AG08396 (cell line): ENCODE results near the gene ZNF655.

ENCODE experiments used
- DNase-seq: peaks from one replicate; pipeline ENCODE4 v3.0.0; 2012; ENCODE audit warnings: low spot score, mixed read lengths

The ZNF655 gene

DNA sequence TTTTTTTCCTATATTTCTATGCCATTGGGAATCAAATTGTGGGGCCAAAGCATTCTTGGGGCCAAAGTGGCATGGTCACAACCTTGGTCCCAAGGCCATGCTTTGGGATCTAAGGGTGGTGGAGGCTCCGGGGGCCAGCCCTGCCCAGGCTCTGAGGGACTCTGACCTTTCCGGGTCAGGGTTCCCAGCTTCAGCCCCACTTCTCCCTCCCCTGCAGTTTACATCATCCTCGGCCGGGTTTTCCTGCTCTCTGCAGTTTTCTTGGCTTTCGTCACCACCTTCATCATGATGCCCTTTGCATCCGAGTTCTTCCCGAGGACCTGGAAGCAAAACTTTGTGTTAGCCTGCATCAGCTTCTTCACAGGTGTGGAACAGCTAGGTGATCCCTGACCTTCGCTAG lies 48.1 kb downstream of the ZNF655 start:
- DNase-seq, result no peak

DNA sequence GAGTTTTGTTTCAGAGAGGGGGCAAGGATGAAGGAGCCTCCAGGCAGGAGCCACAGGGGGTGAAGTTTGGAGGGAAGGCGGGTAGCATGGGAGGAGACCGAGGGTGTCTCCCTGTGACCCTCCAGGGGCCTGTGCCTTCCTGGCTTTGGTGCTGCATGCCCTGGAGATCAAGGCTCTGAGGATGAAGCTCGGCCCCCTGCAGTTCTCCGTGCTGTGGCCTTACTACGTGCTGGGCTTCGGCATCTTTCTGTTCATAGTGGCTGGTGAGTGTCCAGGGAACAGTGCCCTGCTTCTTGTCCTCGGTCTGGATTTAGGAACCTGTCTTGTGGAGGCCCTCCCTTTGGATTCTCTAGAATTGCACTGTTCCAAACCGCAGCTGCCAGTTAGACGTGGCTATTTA lies 49.1 kb downstream of the ZNF655 start:
- DNase-seq, result no peak

DNA sequence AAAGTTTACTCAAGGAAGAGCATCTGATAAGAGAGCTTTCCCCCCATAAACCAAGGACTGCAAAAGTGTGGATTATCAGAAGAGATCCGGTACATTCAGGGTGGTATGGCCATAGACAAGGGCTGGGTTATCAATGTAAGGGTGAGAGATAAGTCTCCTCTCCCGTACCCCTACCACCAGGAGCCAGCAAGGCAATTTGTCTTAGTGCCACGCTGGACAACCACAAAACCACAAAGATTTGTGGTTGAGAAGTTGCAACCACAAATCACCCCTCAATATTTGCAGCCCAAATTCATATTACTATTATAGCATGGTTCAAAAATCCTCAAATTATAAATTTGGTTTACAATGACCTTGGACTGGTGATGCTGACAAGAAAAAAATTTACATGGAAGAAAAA lies 56.1 kb downstream of the ZNF655 start:
- no peak for DNase-seq

DNA sequence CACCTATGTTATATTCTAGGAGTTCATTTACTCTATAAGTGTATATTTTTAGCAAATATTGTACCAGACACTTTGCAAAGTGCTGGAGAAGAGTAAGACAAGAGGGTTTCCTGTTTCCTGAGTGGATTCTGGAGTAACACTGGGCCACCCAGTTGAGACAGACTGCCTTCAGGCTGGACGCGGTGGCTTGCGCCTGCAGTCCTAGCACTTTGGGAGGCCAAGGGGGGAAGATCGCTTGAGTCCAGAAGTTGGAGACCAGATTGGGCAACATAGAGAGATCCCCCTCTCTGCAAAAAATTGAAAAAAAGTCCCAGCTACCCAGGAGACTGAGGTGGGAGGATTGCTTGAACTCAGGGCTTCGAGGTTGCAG lies 57.5 kb downstream of the ZNF655 start:
- no peak for DNase-seq

DNA sequence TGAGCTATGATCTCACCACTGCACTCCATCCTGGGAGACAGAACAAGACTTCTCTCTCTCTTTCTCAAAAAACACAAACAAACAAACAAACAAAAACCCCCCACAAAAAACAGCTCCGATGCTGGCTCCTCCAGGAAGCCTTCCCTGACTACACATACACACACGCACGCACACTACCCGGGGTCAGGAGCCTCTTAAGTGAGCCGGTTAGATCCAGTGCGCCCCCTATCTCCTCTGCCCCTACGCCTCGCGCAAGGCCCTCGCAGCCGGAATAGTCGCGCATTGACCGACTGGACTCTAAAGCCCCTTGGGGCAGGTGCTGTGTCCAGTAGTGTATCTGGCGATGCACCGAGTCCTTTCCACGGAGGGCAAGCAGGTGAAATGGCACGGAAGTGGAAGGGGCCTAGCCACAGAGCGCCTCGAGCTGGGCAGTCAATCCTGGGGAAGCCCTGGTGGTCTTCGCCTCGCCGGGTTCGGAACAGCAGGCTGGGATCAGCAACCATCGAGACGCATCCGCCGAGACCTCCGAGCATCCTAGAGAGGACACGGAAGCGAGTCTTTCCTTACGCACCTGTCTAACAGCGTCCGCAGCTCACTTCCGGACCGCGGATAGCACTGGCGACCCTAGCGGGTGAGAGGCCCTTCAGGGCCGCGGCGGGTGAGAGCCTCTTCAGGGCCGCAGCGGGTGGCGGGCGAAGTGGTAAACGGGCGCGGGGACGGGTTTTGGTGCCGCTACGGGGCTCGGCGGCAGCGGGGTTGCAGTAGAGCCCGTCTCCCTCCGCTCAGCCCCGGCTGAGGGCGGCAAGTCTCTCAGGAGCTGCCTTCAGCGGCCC lies 58.1 kb downstream of the ZNF655 start, which contains the start of gene ZSCAN25:
ZSCAN25 (plus strand) TSS at position 588 of the 833 bp plus-strand sequence. CDS start 2,661 bp downstream, outside the sequence.
- DNase-seq, result peak; percentile 95

DNA sequence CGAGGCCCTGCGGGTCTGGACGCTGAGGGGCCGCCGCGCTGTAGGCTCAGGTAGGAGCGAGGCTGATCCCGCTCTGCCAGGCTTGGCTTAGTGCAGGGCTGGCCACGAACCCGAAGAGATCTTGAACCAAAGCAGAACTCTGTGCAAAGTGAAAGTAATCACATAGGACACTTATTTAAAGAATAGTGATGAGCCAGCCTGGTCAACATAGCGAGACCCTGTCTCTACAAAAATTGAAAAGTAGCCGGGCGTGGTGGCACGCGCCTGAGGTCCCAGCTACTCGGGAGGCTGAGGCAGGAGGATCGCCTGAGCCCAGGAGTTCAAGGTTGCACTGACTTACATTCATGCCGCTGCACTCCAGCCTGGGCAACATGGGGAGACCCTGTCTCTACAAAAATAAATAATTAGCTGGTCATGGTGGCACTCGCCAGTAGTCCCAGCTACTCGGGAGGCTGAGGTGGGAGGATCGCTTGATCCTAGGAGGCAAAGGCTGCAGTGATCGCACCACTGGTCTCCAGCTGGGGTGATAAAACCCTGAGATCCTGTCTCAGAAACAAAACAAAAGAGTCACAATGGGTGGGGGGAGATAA lies 58.8 kb downstream of the ZNF655 start:
- DNase-seq, result no peak

DNA sequence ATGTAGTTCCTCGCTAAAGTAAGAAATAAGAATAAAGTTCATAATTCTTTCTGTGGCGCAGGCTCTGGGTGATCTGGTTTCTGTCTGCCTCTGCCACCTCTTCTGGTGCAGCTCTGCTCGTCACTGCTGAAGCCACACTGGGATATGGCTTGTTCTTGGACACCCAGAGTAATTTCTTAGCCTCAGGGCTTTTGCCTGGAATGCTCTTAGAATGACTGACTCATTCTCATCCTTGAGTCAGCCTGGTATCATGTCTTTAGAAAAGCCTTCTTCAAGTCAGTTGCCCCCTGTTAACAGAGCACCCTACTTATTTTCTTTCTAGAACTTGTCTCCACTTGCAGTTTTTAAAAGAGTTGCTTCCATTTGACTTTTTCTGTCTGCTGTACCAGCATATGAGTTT lies 60.3 kb downstream of the ZNF655 start:
- DNase-seq, result peak; percentile 49

DNA sequence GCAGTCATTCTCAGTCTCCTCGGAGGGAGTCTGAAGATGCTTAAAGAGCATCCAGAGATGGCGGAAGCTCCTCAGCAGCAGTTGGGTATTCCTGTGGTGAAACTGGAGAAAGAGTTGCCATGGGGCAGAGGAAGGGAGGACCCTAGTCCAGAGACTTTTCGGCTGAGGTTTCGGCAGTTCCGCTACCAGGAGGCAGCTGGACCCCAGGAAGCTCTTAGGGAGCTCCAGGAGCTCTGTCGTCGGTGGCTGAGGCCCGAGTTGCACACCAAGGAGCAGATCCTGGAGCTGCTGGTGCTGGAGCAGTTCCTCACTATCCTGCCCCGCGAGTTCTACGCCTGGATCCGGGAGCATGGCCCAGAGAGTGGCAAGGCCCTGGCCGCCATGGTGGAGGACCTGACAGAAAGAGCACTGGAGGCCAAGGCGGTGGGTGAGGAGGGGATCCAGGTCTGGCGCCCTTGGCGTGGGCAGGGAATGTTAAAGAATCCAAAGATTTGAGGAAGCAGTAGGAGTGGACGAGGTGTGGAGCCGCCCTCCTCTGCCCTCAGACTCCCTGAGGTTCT lies 61.2 kb downstream of the ZNF655 start:
- no peak for DNase-seq

DNA sequence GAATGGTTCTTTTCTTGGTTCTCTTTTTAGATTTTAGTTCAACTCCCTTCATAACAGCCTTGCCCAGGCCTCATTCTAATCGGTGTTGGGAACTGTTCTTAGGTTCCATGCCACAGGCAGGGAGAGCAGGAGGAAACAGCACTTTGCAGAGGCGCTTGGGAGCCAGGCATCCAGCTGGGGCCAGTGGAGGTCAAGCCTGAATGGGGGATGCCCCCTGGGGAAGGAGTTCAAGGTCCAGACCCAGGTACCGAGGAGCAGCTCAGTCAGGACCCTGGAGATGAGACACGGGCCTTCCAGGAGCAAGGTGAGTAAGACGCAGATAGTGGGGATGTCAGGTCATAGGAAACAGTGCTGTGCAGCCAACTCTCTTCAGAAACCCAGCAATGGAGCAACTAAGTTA lies 62.8 kb downstream of the ZNF655 start:
- no peak for DNase-seq

DNA sequence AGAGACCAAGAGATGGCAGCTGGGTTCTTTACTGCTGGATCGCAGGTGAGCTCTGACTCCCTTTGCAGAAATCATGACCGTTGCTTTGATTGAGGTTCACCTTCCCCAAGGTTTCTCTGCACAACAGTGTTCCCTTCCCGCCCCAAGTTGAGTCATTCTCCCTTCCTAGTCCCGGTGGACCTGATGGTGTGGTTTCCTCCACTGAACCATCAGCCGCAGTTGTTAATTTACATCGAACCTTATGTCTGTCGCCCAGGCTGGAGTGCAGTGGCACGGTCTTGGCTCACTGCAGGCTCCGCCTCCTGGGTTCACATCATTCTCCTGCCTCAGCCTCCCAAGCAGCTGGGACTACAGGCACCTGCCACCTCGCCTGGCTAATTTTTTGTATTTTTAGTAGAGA lies 64.2 kb downstream of the ZNF655 start:
- no peak for DNase-seq

DNA sequence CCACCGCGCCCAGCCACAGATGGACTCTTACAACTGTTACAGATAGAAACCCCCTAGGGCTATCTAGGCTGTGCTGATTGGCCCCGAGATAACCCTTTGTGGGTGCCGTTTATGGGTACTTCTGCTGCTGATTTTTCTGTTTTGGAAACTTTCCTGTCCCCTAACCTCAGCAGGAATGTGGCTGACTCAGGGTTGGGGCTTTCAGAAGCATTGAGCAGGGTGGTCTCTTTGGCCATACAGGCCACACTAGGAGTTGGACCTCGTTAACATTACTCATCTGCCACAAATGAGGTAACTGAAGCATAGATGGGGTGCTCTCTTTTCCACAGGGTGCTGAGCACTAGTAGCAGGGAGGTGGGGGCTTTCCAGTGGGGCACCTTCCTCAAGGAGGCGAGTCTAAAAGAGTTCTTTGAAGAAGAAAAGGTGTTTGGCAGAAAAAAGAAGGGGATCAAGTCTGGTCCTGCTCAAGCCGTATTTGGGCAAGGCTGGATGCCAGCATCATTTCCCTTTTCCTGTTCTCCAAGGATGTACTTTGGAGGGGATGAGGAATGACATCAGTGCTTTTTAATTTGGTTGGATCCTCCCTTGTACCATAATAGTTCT lies 64.8 kb downstream of the ZNF655 start:
- no peak for DNase-seq

DNA sequence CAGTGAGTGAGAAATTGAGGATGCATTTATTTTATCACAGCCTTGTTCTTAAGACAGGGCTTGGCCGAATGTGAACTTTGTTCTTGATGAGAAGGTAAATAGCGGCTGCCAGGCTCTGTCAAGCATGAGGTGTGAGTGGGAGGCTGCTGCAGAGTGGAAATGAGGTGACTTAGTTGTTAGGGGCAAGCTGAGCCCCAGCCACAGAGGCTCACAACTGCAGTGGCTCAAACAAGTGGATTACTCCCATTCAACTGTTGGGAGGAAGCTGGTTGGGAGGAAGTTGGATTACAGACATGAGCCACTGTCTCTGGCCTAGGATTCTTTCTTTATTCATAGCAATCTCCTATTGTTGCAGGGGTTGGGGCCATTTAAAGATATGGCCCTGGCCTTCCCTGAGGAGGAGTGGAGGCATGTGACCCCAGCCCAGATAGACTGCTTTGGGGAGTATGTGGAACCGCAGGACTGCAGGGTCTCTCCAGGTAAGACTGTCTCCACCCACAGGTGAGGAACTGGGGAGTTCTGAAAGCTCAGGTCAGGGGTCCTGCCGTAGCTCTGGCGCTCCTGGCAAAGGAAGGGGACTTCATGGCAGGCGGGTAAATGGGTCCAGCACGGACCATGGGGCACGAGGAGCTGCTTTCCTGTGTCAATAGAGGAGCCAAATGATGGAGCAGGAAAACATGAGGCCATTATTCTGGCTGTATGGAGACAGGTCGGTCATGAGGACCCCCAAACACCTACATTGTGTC lies 65.4 kb downstream of the ZNF655 start:
- DNase-seq, result no peak

DNA sequence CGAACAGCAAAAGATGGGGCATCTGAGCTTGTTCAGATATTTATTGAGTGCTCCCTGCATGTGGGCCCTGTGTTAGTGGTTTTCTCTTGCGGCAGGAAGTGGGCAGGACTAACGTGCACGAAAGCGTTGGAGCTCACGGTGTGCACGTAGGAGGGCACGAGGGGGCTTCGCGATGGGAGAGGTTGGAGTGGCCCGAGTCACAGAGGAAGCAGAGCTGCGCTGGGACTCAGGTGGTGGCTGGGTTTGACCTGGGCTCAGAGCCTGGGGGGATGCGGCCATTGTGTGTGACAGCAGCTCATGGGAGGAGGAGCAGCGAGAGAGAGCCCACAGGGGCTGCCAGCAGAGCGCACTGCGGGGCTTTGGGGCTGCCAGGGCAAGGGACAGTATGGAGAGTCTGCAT lies 66.0 kb downstream of the ZNF655 start:
- no peak for DNase-seq

DNA sequence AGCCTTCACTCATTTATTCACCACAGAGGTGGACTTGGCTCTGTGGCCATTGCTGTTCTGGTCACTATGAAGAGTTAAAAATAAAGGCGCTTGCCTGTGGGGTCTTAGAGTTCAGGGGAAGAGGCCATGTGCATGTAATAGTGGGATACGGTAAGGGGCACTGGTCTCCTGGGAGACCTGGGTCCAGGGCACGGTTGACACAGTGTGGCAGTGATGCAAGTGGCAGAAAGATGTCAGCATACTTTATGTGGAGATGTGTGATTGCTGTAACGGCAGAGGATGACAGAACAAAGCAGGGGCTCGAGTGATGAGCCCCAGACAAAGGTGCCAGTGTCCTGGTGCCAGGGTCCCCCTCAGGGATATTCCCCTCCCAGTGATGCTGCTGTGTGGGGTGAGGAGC lies 66.9 kb downstream of the ZNF655 start:
- DNase-seq, result no peak

DNA sequence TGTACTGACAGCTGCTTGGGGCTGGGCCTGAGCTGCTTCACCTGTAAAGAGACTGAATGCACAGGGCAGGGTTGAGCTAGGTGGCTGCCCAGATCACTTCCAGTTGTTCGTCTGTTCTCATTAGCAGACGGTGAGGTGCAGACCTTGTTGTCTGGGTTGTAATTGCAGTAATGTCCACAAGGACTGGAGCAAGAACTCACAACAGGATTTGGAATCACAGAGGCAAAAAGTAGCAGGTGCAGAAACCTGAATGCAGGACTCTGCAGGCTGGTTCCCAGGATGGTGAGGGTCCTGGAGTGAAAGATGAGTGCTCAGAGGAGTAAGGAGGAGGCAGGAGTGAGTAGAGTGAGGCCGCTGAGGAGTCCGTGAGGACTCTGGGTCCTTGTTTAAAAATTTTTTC lies 67.5 kb downstream of the ZNF655 start:
- no peak for DNase-seq
